GM12872 (cell line): ENCODE data around the gene POLR3A.

Source experiments
- CTCF ChIP-seq: IDR thresholded peaks from 3 replicates; pipeline ENCODE4 v1.5.1; 2011; ENCODE audit warnings: low read depth, mild to moderate bottlenecking, low read length, moderate library complexity; ENCODE audit not compliant: insufficient read depth

Gene POLR3A

DNA sequence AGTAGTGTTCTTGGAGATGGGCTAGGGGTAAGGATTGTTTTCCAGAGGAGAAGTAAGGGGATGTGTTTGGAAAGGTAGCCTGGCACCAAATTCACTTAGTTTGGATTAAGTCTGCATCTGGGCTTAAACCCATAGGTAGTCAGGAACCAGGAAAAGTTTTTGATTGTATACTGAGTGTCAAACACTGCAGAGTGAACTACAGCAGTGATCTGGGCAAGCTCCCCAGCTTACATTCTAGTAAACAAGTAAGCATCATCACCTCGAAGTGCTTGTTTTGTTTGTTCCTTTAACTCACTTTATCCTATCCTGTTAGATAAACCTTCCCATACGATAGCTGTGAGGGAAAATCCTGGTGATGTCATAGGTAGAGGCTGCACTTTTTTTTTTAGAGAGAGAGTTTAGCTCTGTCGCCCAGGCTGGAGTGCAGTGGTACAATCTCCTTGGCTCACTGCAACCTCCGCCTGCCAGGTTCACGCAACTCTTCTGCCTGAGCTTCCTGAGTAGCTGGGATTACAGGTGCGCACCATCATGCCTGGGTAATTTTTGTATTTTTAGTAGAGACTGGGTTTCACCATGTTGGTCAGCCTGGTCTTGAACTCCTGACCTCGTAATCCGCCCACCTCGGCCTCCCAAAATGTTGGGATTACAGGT, 6.7 kb upstream of the POLR3A start:
- no peak for TF ChIP-seq CTCF

- TF ChIP-seq CTCF = no peak
Observed at GRCh38 chr10:78035437-78035836, 6.1 kb upstream of the POLR3A start.

DNA sequence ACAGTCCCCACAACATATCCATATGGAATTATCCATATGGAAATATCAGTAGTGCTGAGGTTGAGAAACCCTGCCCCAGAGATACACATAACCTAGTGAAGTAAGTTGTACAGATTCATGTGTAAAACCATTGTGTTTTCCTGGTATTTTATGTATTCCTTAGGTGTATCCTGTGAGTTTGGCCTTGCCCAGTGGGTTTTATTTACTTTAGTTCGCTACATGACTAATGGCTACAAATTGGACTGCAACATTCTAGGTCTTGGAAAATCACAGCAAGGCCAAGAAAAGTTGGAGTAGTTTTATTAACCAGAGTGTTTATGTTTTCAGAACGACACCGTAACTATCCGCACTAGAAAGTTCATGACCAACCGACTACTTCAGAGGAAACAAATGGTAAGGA, 5.7 kb upstream of the POLR3A start:
- TF ChIP-seq CTCF = no peak

- no peak for TF ChIP-seq CTCF
Observed at GRCh38 chr10:78033637-78034470, 4.5 kb upstream of the POLR3A start, which contains the start of gene RPS24. RPS24 (plus strand) TSS chr10:78033863; CDS start chr10:78033902, 39 bp downstream.

DNA sequence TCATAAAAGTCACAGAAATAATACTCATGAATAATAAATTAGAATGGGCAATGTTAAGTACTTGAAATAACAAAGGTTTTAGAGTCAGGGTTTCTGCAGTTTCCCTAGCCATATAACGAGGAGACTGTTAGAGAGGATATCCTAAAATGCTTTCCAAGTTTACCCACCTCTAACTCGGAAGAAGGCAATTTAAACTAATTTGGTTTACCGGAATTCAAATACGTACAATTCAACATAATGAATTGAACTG, 4.0 kb upstream of the POLR3A start:
- TF ChIP-seq CTCF = no peak

GRCh38 chr10:78028438-78029268, 662 bp downstream of the POLR3A start:
- no peak for TF ChIP-seq CTCF

DNA sequence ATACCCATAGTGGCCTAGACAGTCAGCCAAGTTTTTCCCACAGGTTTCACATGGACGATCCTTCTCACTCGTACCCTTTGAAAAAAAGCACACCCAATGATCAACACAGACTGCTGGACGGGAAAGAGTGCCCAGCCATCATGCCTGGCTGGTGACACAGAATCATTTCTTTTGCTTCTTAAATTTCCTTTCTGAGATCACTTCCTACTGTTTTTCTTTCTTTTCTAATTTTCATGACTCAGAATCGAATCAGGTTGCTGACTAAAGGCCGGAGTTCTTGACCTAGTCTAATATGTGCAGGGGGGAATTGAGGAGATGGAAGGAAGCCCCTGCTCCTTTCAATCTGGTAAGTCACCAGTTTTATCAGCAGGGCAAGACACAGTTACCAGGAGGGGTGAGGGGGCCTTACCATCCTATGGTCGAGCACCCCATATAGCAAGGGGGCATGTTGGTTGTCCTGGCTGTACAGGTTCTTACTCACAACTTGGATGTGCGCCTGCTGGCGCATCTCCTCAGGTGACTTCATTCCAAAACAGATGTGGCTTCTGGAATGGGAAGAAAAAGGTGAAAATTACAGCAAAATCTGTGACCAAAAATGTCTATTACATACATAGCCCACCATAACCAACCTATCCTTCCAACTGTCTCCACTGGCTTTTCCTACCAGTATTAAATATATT, 3.5 kb downstream of the POLR3A start:
- TF ChIP-seq CTCF = no peak
